ENCODE results near the gene SCAF4. TPM values are rescaled to one million over a fixed set of nuclear protein-coding genes. Genes with fewer than 3 reads are reported as not detected.

The SCAF4 gene
- total and polyA plus RNA-seq, 10 of the 15 experiments (the other 5 are each of a cell fraction or from before 2014, with no cell fraction given), result 4.3 to 49.3 (median 16.0) TPM

GRCh38 chr21:31777857-31778256 is 45.9 kb upstream of the SCAF4 start:
- intact Hi-C loops (cut with micrococcal nuclease; ENCODE audit: unreplicated experiment), result no loop called here
- no TSS peak for BruUV-seq (replicated peaks)
- no peak for TF ChIP-seq MXI1 (IDR thresholded peaks at IDR 0.05; ENCODE audit: low read depth, low read length)
- TF ChIP-seq ESRRA (IDR thresholded peaks at IDR 0.05; ENCODE audit: low read length), result no peak
- peak; percentile 40 for TF ChIP-seq MEF2B (IDR thresholded peaks at IDR 0.05; ENCODE audit: partially characterized antibody, poor library complexity, severe bottlenecking)
- no peak for TF ChIP-seq KAT2A (conservative IDR thresholded peaks at IDR 0.05; ENCODE audit: control insufficient read depth, low read depth, low read length)
- TF ChIP-seq CBX3 (IDR thresholded peaks at IDR 0.05; ENCODE audit: borderline replicate concordance, low read depth), result no peak
- no peak for TF ChIP-seq ZBED1 (IDR thresholded peaks at IDR 0.05; ENCODE audit: borderline replicate concordance)
- no peak for TF ChIP-seq SRF (IDR thresholded peaks at IDR 0.05; ENCODE audit: low read depth in 2 of 2, low read length in 2 of 2)
- Histone ChIP-seq H2AFZ (ENCODE audit: control insufficient read depth, low read depth, low read length) (no peak overlapping the region), H3K9ac (ENCODE audit: control insufficient read depth, insufficient read depth, low read length) (no peak overlapping the region), H4K20me1 (ENCODE audit: control insufficient read depth, insufficient read depth) (no peaks in the 10 kb centered on the region), H3K79me2 (ENCODE audit: control insufficient read depth, insufficient read depth, low read length) (no peaks in the 10 kb centered on the region), H3K9me3 (replicated peaks; ENCODE audit: control insufficient read depth, insufficient read depth, low read length) (no peaks in the 10 kb centered on the region), H3K4me2 (ENCODE audit: control insufficient read depth, insufficient read depth) (no peak overlapping the region), H3K4me1 (ENCODE audit: control insufficient read depth, insufficient read depth, low read length) (peaks cover 7% of the 10 kb centered on the region), H3K36me3 (ENCODE audit: control insufficient read depth in 2 of 2, insufficient read depth in 2 of 2, low read length in 1 of 2) (no peaks in the 10 kb centered on the region), H3K27me3 (replicated peaks in 1 of 2; ENCODE audit: control insufficient read depth in 2 of 2, insufficient read depth in 2 of 2, low read length in 1 of 2) (no peaks in the 10 kb centered on the region), H3K4me3 (no peak overlapping the region), H3K27ac (ENCODE audit: control insufficient read depth, insufficient read depth) (no peak overlapping the region)
- ATAC-seq, result no peak
- WGBS (ENCODE audit: insufficient coverage, insufficient replicate concordance, low lambda C conversion rate, missing lambda C conversion rate), result 14% methylated on average over 5 of the region's 5 CpGs
- no peak for DNase-seq (ENCODE audit: low read depth, low spot score)
- ChIA-PET POLR2A (no interaction called here), RAD21 (ENCODE audit: unreplicated experiment) (no interaction called here), CTCF (no interaction called here), SMC1A (ENCODE audit: uncharacterized antibody, unreplicated experiment) (no interaction called here)
- in situ Hi-C loops (cut with MboI), result loop anchor here (10.0 kb wide), 1 partner anchor 477 kb away; no protein-coding TSS in a partner anchor
- FAIRE-seq, result no peak

- Histone ChIP-seq H3K4me1 (ENCODE audit: control insufficient read depth, insufficient read depth, low read length) (peaks cover 15% of the 10 kb centered on the region), H3K9me3 (replicated peaks; ENCODE audit: control insufficient read depth, insufficient read depth, low read length) (no peaks in the 10 kb centered on the region), H2AFZ (ENCODE audit: control insufficient read depth, low read depth, low read length) (no peak overlapping the region), H3K27me3 (replicated peaks in 1 of 2; ENCODE audit: control insufficient read depth in 2 of 2, insufficient read depth in 2 of 2, low read length in 1 of 2) (no peaks in the 10 kb centered on the region), H3K36me3 (ENCODE audit: control insufficient read depth in 2 of 2, insufficient read depth in 2 of 2, low read length in 1 of 2) (no peaks in the 10 kb centered on the region), H3K27ac (ENCODE audit: control insufficient read depth, insufficient read depth) (no peak overlapping the region), H3K4me3 (no peak overlapping the region), H3K79me2 (ENCODE audit: control insufficient read depth, insufficient read depth, low read length) (no peaks in the 10 kb centered on the region), H4K20me1 (ENCODE audit: control insufficient read depth, insufficient read depth) (no peaks in the 10 kb centered on the region), H3K4me2 (ENCODE audit: control insufficient read depth, insufficient read depth) (no peak overlapping the region), H3K9ac (ENCODE audit: control insufficient read depth, insufficient read depth, low read length) (no peak overlapping the region)
- no peak for ATAC-seq
- POLR2A ChIA-PET, result no interaction called here
- no peak for FAIRE-seq
- BruUV-seq (replicated peaks), result no TSS peak
- intact Hi-C loops (cut with micrococcal nuclease; ENCODE audit: unreplicated experiment), result no loop called here
- WGBS (ENCODE audit: insufficient coverage, insufficient replicate concordance, low lambda C conversion rate, missing lambda C conversion rate), result 0% methylated on average over 1 of the region's 1 CpG
- in situ Hi-C loops (cut with MboI), result loop anchor here (10.0 kb wide), 1 partner anchor 481 kb away; no protein-coding TSS in a partner anchor
- SMC1A ChIA-PET (ENCODE audit: uncharacterized antibody, unreplicated experiment), result no interaction called here
- DNase-seq (ENCODE audit: low read depth, low spot score), result no peak
- RAD21 ChIA-PET (ENCODE audit: unreplicated experiment), result interaction anchor here (1.0 kb wide), 1 partner anchor 483 kb away, joined by 4 read pairs; no protein-coding TSS in a partner anchor
- CTCF ChIA-PET, result no interaction called here
- no peak for TF ChIP-seq CBFB (IDR thresholded peaks at IDR 0.05; ENCODE audit: low read depth)
- no peak for TF ChIP-seq ATF3 (IDR thresholded peaks at IDR 0.05; ENCODE audit: borderline replicate concordance, extremely low read depth, low read depth, low read length)
- TF ChIP-seq CBX5 (IDR thresholded peaks at IDR 0.05; ENCODE audit: low read depth), result no peak
- no peak for TF ChIP-seq ZNF384 (IDR thresholded peaks at IDR 0.05; ENCODE audit: borderline replicate concordance, low read depth, low read length)
- no peak for TF ChIP-seq TCF12 (IDR thresholded peaks at IDR 0.05; ENCODE audit: low read depth, low read length)
- TF ChIP-seq RELA (IDR thresholded peaks at IDR 0.05; ENCODE audit: borderline replicate concordance, partially characterized antibody), result no peak
- TF ChIP-seq YBX1 (IDR thresholded peaks at IDR 0.05), result no peak
- TF ChIP-seq BCL11A (IDR thresholded peaks at IDR 0.05; ENCODE audit: low read depth, low read length), result no peak
- no peak for TF ChIP-seq IRF5 (IDR thresholded peaks at IDR 0.05; ENCODE audit: borderline replicate concordance)
- no peak for TF ChIP-seq SMAD5 (IDR thresholded peaks at IDR 0.05; ENCODE audit: low read depth)
Measured at GRCh38 chr21:31774031-31774430, 42.1 kb upstream of the SCAF4 start.
